NB4 (cell line): ENCODE results near the gene KRTAP10-1.

Source experiments
- CTCF ChIP-seq: IDR thresholded peaks from one replicate; pipeline ENCODE4 v1.5.1; 2012; ENCODE audit warnings: low read depth, low read length
- POLR2A ChIP-seq: IDR thresholded peaks from 2 replicates; pipeline ENCODE4 v1.6.1; 2011; ENCODE audit warnings: mild to moderate bottlenecking; ENCODE audit not compliant: insufficient read length; ENCODE audit errors: extremely low read depth

- TF ChIP-seq CTCF (no peak), POLR2A (no peak)
These were observed 39.8 kb upstream of the KRTAP10-1 start for GRCh38 chr21:44579833-44580144.
